Epithelial cell of esophagus (primary cell): ENCODE measurements around the gene STAB1.

Source experiments
- DNase-seq: peaks from one replicate; pipeline ENCODE4 v3.0.0; 2010; ENCODE audit warnings: low read depth
- H3K4me3 ChIP-seq: 2 replicates; pipeline ENCODE4 v1.5.1; 2011; ENCODE audit warnings: mild to moderate bottlenecking, low read length, control low read depth
- TF ChIP-seq, protein P1 (sequence below): IDR thresholded peaks from 2 replicates; pipeline ENCODE4 v1.5.1; 2011; ENCODE audit warnings: low read depth, mild to moderate bottlenecking, low read length, control low read depth, inconsistent platforms; ENCODE audit not compliant: insufficient read depth; ENCODE audit errors: missing control alignments

Gene STAB1

GRCh38 chr3:52481819-52482521, 13.2 kb upstream of the STAB1 start:
- no peak for DNase-seq
- no peak overlapping the region for H3K4me3 ChIP-seq
- TF ChIP-seq, protein P1, sequence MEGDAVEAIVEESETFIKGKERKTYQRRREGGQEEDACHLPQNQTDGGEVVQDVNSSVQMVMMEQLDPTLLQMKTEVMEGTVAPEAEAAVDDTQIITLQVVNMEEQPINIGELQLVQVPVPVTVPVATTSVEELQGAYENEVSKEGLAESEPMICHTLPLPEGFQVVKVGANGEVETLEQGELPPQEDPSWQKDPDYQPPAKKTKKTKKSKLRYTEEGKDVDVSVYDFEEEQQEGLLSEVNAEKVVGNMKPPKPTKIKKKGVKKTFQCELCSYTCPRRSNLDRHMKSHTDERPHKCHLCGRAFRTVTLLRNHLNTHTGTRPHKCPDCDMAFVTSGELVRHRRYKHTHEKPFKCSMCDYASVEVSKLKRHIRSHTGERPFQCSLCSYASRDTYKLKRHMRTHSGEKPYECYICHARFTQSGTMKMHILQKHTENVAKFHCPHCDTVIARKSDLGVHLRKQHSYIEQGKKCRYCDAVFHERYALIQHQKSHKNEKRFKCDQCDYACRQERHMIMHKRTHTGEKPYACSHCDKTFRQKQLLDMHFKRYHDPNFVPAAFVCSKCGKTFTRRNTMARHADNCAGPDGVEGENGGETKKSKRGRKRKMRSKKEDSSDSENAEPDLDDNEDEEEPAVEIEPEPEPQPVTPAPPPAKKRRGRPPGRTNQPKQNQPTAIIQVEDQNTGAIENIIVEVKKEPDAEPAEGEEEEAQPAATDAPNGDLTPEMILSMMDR: peak; percentile 32

GRCh38 chr3:52483081-52483480, 12.1 kb upstream of the STAB1 start:
- no peak overlapping the region for H3K4me3 ChIP-seq
- DNase-seq: no peak
- TF ChIP-seq, protein P1: no peak

DNA sequence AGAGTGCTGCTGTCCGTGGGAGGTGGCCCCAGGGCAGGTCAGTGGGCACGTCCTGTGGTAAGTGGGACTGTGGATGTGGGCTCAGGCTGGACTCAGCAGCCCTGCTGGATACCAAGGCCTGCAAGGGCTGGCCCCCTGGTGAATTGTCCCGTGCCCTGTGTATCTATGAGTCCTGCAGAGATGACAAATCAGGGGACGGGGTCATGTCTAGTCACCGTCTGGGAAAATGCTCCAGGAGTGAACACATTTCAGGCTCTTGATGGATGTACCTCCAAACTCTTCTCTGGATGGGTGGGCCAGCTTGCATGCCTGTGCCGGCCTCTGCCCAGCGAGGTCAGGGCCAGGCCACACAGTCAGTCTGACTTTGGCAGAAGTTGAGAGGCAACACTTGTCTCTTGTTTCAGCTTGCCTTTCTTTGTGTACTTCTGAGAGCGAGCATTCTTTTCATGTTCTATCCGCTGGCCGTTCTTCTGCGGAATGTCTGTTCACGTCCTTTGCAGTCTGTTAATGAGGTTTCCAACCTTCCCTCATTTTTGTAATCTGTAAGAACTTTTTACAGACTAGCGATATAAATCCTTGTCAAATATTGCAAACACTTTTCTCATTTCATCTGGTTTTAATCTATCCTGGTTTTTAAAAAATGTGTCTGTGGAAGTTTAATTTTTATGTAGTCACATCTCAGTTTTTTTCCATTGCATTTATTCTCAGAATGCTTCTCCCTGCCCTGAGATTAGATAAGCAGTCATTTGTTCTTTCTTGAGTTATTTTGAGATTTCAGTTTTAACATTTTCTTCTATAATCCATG, 11.4 kb upstream of the STAB1 start:
- peak; percentile 68 for DNase-seq
- H3K4me3 ChIP-seq: no peak overlapping the region
- TF ChIP-seq, protein P1: no peak

DNA sequence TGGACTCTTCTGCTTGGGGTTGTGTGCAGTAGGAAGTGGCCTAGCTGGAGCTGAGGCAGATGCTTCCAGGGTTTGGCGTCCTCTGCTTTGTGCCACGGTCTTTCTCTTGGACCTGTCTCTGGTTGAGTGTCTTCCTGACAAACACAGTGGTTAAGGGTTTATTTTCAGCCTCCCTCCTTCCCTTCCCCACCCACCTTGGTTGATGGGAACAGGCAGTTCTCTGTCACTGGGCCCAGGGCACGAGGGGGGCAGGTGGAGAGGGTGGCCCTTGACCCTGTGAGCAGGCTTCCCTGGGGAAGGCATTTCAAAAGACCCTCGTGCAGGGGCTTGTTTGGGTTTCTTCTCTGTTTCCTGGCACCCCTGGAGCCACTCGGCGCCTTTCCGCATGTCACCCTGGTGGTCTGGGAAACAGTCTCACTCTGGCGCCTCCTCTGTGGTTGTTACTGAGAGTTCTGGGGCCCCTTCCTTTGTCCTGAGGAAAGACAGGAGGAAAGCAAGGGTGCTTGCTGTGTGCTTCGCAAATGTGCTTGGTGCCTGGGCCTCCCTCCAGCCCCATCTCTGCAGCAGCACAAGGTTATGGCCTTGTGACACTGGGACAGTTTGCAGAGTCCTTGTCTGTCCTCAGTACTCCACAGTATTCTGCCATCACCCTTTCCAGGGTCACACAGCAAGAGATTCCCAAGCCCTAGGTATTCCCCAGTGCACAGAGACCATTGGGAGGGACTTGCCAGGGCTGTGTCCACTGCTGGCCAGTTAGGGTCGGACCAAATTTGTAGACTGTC, 10.3 kb upstream of the STAB1 start:
- TF ChIP-seq, protein P1: no peak
- DNase-seq: no peak

GRCh38 chr3:52487050-52487787, 7.9 kb upstream of the STAB1 start:
- DNase-seq: no peak
- TF ChIP-seq, protein P1: no peak
- H3K4me3 ChIP-seq: no peak overlapping the region

More for the DNA sequence above, 10.3 kb upstream of the STAB1 start:
- no peak overlapping the region for H3K4me3 ChIP-seq
